SK-N-SH treated with all-trans-retinoic acid at 6 μM for 48 hours (cell line): ENCODE results near the gene HDAC10.

ENCODE experiments used
- ATAC-seq: fragments of 200-7000 bp; cut with Tn5 transposase; 3 replicates; pipeline ENCODE4 v1.9.1; 2020; ENCODE audit warnings: mild to moderate bottlenecking, moderate library complexity
- ARNTL ChIP-seq: fragments of 450-650 bp; formaldehyde crosslinking; IDR thresholded peaks from 2 replicates; pipeline ENCODE4 v1.5.0; 2020; ENCODE audit warnings: low read depth, mild to moderate bottlenecking, moderate library complexity, borderline replicate concordance
- BACH2 ChIP-seq: fragments of 250-450 bp; sonication (Bioruptor Pico); IDR thresholded peaks from 2 replicates; pipeline ENCODE4 v1.9.0; 2021; ENCODE audit warnings: mild to moderate bottlenecking, borderline replicate concordance
- CREB5 ChIP-seq: fragments of 250-450 bp; sonication (Bioruptor Pico); IDR thresholded peaks from 2 replicates; pipeline ENCODE4 v1.5.1; 2020; ENCODE audit warnings: low read depth, mild to moderate bottlenecking, moderate library complexity
- CSDC2 ChIP-seq: fragments of 250-450 bp; sonication (Bioruptor Pico); IDR thresholded peaks from 2 replicates; pipeline ENCODE4 v1.5.0; 2020; ENCODE audit warnings: mild to moderate bottlenecking, moderate library complexity
- CSRNP3 ChIP-seq: fragments of 250-450 bp; sonication (Bioruptor Pico); IDR thresholded peaks from 2 replicates; pipeline ENCODE4 v1.5.1; 2021; ENCODE audit warnings: mild to moderate bottlenecking, moderate library complexity
- ESRRG ChIP-seq: fragments of 250-450 bp; sonication (Bioruptor Pico); IDR thresholded peaks from 2 replicates; pipeline ENCODE4 v1.6.1; 2021; ENCODE audit warnings: mild to moderate bottlenecking
- GLIS3 ChIP-seq: fragments of 250-450 bp; sonication (Bioruptor Pico); IDR thresholded peaks from 2 replicates; pipeline ENCODE4 v1.5.0; 2020; ENCODE audit warnings: mild to moderate bottlenecking, moderate library complexity
- ISL1 ChIP-seq: fragments of 250-450 bp; sonication (Bioruptor Pico); IDR thresholded peaks from 2 replicates; pipeline ENCODE4 v2.1.2; 2022; ENCODE audit warnings: mild to moderate bottlenecking, moderate library complexity
- PATZ1 ChIP-seq: fragments of 250-450 bp; sonication (Bioruptor Pico); IDR thresholded peaks from 2 replicates; pipeline ENCODE4 v1.8.0; 2020; ENCODE audit warnings: mild to moderate bottlenecking, moderate library complexity, borderline replicate concordance
- PPARA ChIP-seq: fragments of 250-450 bp; sonication (Bioruptor Pico); IDR thresholded peaks from 2 replicates; pipeline ENCODE4 v1.5.0; 2020; ENCODE audit warnings: mild to moderate bottlenecking, borderline replicate concordance
- SNAI2 ChIP-seq: fragments of 250-450 bp; sonication (Bioruptor Pico); IDR thresholded peaks from 2 replicates; pipeline ENCODE4 v1.5.0; 2020; ENCODE audit warnings: mild to moderate bottlenecking, moderate library complexity
- TCF4 ChIP-seq: fragments of 250-450 bp; sonication (Bioruptor Pico); IDR thresholded peaks from 2 replicates; pipeline ENCODE4 v1.8.0; 2021; ENCODE audit warnings: mild to moderate bottlenecking, moderate library complexity, borderline replicate concordance
- TOX ChIP-seq: fragments of 250-450 bp; sonication (Bioruptor Pico); IDR thresholded peaks from 2 replicates; pipeline ENCODE4 v1.8.0; 2021; ENCODE audit warnings: mild to moderate bottlenecking, moderate library complexity, borderline replicate concordance
- TSHZ2 ChIP-seq: fragments of 250-450 bp; sonication (Bioruptor Pico); IDR thresholded peaks from 2 replicates; pipeline ENCODE4 v1.5.0; 2020; ENCODE audit warnings: mild to moderate bottlenecking, moderate library complexity
- ZC3H10 ChIP-seq: fragments of 250-450 bp; sonication (Bioruptor Pico); IDR thresholded peaks from 2 replicates; pipeline ENCODE4 v1.5.1; 2021; ENCODE audit warnings: mild to moderate bottlenecking, moderate library complexity
- ZFP3 ChIP-seq: fragments of 250-450 bp; sonication (Bioruptor Pico); IDR thresholded peaks from 2 replicates; pipeline ENCODE4 v1.5.0; 2020; ENCODE audit warnings: mild to moderate bottlenecking, moderate library complexity
- ZFP30 ChIP-seq: fragments of 450-650 bp; formaldehyde crosslinking; IDR thresholded peaks from 2 replicates; pipeline ENCODE4 v1.5.0; 2022; ENCODE audit warnings: mild to moderate bottlenecking, moderate library complexity
- ZNF565 ChIP-seq: fragments of 450-650 bp; formaldehyde crosslinking; conservative IDR thresholded peaks from 2 replicates; pipeline ENCODE4 v1.5.0; 2020; ENCODE audit warnings: low read depth, mild to moderate bottlenecking, moderate library complexity
- ZNF70 ChIP-seq: fragments of 450-650 bp; formaldehyde crosslinking; IDR thresholded peaks from 2 replicates; pipeline ENCODE4 v1.5.0; 2020; ENCODE audit warnings: mild to moderate bottlenecking, moderate library complexity
- ZNF8 ChIP-seq: fragments of 450-650 bp; formaldehyde crosslinking; IDR thresholded peaks from 2 replicates; pipeline ENCODE4 v1.5.0; 2020; ENCODE audit warnings: mild to moderate bottlenecking, moderate library complexity

Gene HDAC10

GRCh38 chr22:50258361-50259292 is 7.6 kb upstream of the HDAC10 start:
- TF ChIP-seq BACH2 (CRISPR knock-in tag) = no peak
- no peak for TF ChIP-seq ZFP3
- TF ChIP-seq PPARA (CRISPR knock-in tag) = no peak
- TF ChIP-seq ARNTL (CRISPR knock-in tag) = no peak
- TF ChIP-seq CSRNP3 (CRISPR knock-in tag) = no peak
- TF ChIP-seq GLIS3 = no peak
- no peak for TF ChIP-seq TSHZ2 (CRISPR knock-in tag)
- TF ChIP-seq ESRRG (CRISPR knock-in tag) = no peak
- TF ChIP-seq ZNF70 (CRISPR knock-in tag) = no peak
- TF ChIP-seq TCF4 = no peak
- no peak for TF ChIP-seq ISL1 (CRISPR knock-in tag)

GRCh38 chr22:50257451-50258360 is 6.6 kb upstream of the HDAC10 start:
- no peak for ATAC-seq
- TF ChIP-seq SNAI2 (CRISPR knock-in tag) (no peak), ZNF565 (CRISPR knock-in tag) (no peak), PATZ1 (CRISPR knock-in tag) (no peak), TCF4 (no peak), ESRRG (CRISPR knock-in tag) (no peak), ARNTL (CRISPR knock-in tag) (no peak), ZFP30 (no peak), CSRNP3 (CRISPR knock-in tag) (no peak), BACH2 (CRISPR knock-in tag) (no peak)

More at GRCh38 chr22:50258361-50259292, 7.6 kb upstream of the HDAC10 start:
- ATAC-seq = no peak

GRCh38 chr22:50257041-50257440 is 6.0 kb upstream of the HDAC10 start:
- ATAC-seq = no peak
- TF ChIP-seq ZC3H10 (CRISPR knock-in tag) (no peak), ZNF565 (CRISPR knock-in tag) (no peak), ZFP30 (no peak), PATZ1 (CRISPR knock-in tag) (no peak), TCF4 (no peak), ZNF8 (no peak), CSRNP3 (CRISPR knock-in tag) (no peak), ARNTL (CRISPR knock-in tag) (no peak), SNAI2 (CRISPR knock-in tag) (no peak), CSDC2 (CRISPR knock-in tag) (no peak), TOX (CRISPR knock-in tag) (no peak), CREB5 (CRISPR knock-in tag) (no peak), GLIS3 (no peak), ESRRG (CRISPR knock-in tag) (no peak)
